ENCODE results near the gene THRB.

- TF ChIP-seq POLR2A (IDR thresholded peaks at IDR 0.05) (no peak), CTCF (IDR thresholded peaks at IDR 0.05) (no peak)
Measured at GRCh38 chr3:24311881-24312280, 182.8 kb downstream of the THRB start.
